Testis (tissue), 5 donors: Measurements from ENCODE around the gene PTGES3L. TPM values are rescaled to one million over a fixed set of nuclear protein-coding genes. Genes with fewer than 3 reads are reported as not detected.

Source experiments
- DNase-seq: peaks from one replicate; pipeline ENCODE4 v3.0.0-alpha.2; 2019
- H3K27ac ChIP-seq, 2 donors: fragments of 200-600 bp; sonication (generic); one replicate each; pipeline ENCODE4 v1.5.1; 2019
- H3K27me3 ChIP-seq: fragments of 200-600 bp; sonication (generic); one replicate; pipeline ENCODE4 v1.5.1; 2019
- H3K36me3 ChIP-seq: fragments of 200-600 bp; sonication (generic); one replicate; pipeline ENCODE4 v1.5.1; 2017; ENCODE audit warnings: low read depth; ENCODE audit errors: missing control alignments
- H3K4me1 ChIP-seq: fragments of 200-600 bp; sonication (generic); one replicate; pipeline ENCODE4 v1.5.1; 2019
- H3K4me3 ChIP-seq, 2 donors: fragments of 200-600 bp; sonication (generic); one replicate each; pipeline ENCODE4 v1.5.1; 2017 to 2019
- H3K9me3 ChIP-seq: fragments of 200-600 bp; sonication (generic); one replicate; pipeline ENCODE4 v1.5.1; 2017
- POLR2A ChIP-seq: fragments of 450-650 bp; IDR thresholded peaks from one replicate; pipeline ENCODE4 v1.6.1; 2017; ENCODE audit warnings: antibody characterized with exemption, mild to moderate bottlenecking, moderate library complexity
- WGBS, 2 donors: methylation state at CpG; one replicate each; pipeline ENCODE4 v1.1.5; 2018; 5-methylcytosine and 5-hydroxymethylcytosine counted together
- intact Hi-C: fragments of 100-400 bp; cut with DNase I; formaldehyde crosslinking; loops from one replicate; pipeline ENCODE4 v1.15.1; 2023; ENCODE audit warnings: low total_unique reads
- long read RNA-seq, 2 donors: transcript quantifications; one replicate each; lab custom pipeline, GENCODE V29; 2026
- polyA plus RNA-seq: library from polyadenylated mRNA; stranded (reverse); fragments of 350-450 nt; fragmentation: Illumina TruSeq; extraction: RNeasy Lipid Tissue Mini Kit (QIAGEN cat#74804); gene quantifications from one replicate; pipeline ENCODE4 v1.2.3, GENCODE V29; 2014; ENCODE audit warnings: low read depth, low replicate concordance; ENCODE audit not compliant: insufficient read depth
- total RNA-seq, 2 donors: library from RNA; depleted of rRNA; stranded (reverse); fragments of >200 nt; gene quantifications; one replicate each; pipeline ENCODE4 v1.2.3, GENCODE V29; 2016
- TF ChIP-seq, protein P1 (sequence below), 3 experiments: fragments of 450-650 bp in 2 of 3; fragments of 200-600 bp in 1 of 3; sonication (generic) in 1 of 3; IDR thresholded peaks; one replicate each; pipeline ENCODE4 v1.5.1; 2016 to 2019; ENCODE audit warnings: antibody characterized with exemption in 3 of 3, mild to moderate bottlenecking in 2 of 3, moderate library complexity in 1 of 3

Gene PTGES3L
- total RNA-seq (1 to 10 TPM; 2.8 to 5.2 TPM), polyA plus RNA-seq (5.5 TPM)
- long read RNA-seq, donor 1, result 0 reads
- long read RNA-seq, donor 2, result 0 reads

DNA sequence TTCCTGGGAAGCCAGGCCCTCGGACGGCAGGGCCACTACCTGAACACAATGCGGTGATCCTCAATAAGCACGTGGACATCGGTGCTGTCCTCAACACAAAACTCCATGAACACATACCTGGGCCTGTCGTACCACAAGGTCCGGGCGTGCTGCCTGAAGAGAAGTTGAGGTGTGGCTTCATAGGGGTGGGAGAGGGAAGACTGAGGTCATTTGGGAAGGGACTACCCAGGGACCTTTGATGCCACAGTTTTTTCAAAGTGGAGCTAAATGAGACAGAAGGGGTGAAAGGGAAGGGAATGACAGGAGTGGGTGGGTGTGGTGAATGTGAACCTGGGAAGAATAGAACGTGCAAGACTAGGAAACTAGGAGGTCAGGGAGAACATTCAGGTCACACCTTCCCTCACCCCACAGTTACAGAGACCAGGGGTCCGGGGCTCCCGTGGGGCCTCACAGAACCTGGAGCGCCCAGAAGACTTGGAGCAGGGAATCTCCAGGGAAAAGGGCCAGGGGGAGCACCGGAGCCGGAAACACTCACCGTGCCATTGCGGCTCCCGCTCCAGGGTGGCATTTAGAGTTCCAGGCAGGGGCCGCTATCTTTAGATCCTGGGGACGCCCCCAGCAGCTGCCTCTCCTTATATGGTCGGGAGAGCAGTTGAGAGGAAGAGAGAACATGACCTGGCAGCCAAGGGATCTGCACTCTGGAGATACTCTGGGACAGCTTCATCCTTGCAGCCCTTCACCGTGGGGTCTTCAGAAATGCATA lies at the start of gene PTGES3L:
Gene PTGES3L, minus strand, starts transcription at position 570 of the 763 bp plus-strand sequence. Its CDS starts 27 bp downstream, at position 543.
- TF ChIP-seq, protein P1, sequence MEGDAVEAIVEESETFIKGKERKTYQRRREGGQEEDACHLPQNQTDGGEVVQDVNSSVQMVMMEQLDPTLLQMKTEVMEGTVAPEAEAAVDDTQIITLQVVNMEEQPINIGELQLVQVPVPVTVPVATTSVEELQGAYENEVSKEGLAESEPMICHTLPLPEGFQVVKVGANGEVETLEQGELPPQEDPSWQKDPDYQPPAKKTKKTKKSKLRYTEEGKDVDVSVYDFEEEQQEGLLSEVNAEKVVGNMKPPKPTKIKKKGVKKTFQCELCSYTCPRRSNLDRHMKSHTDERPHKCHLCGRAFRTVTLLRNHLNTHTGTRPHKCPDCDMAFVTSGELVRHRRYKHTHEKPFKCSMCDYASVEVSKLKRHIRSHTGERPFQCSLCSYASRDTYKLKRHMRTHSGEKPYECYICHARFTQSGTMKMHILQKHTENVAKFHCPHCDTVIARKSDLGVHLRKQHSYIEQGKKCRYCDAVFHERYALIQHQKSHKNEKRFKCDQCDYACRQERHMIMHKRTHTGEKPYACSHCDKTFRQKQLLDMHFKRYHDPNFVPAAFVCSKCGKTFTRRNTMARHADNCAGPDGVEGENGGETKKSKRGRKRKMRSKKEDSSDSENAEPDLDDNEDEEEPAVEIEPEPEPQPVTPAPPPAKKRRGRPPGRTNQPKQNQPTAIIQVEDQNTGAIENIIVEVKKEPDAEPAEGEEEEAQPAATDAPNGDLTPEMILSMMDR (IDR thresholded peaks at IDR 0.05), result no peak
- intact Hi-C loops, result no loop called here
- H3K27ac ChIP-seq, result peak within 1 kb of the TSS; percentile 37 to 87
- peak; percentile 43 for DNase-seq
- peaks cover 11% of the 10 kb centered on the region for H3K4me1 ChIP-seq
- WGBS, 2 donors, result 27 to 29% methylated on average over 21 of the region's 21 CpGs
- H3K36me3 ChIP-seq, result no peaks in the 10 kb centered on the region
- no peaks in the 10 kb centered on the region for H3K9me3 ChIP-seq
- no peaks in the 10 kb centered on the region for H3K27me3 ChIP-seq
- peak within 1 kb of the TSS; percentile 78 to 96 for H3K4me3 ChIP-seq

DNA sequence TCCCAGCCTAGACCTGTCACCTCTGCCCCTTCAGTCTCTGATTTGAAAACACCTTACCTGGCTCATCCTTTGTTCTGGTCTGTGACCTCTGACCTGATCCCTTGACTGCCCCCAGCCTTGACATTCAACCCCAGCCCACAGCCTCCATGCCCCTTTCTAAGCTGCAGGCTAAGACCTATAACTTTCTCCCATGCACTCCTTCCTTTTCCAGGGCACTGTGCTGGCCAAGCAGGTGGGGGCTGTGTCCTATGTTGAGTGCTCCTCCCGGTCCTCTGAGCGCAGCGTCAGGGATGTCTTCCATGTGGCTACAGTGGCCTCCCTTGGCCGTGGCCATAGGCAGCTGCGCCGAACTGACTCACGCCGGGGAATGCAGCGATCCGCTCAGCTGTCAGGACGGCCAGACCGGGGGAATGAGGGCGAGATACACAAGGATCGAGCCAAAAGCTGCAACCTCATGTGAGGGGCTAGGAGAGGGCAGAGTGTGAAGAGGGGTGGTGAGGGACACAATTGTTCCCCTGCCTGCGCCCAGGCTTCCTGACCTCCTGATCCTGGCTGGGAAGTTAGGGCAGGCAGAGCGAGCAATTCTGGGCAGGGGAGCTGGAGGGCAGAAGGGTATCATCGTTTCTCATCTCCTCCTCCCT lies 48.5 kb upstream of the PTGES3L start:
- DNase-seq, result no peak
- Histone ChIP-seq H3K4me3 (no peak overlapping the region), H3K4me1 (no peaks in the 10 kb centered on the region), H3K27ac (no peak overlapping the region), H3K27me3 (no peaks in the 10 kb centered on the region), H3K9me3 (no peaks in the 10 kb centered on the region), H3K36me3 (no peaks in the 10 kb centered on the region)
- WGBS, 2 donors, result 87 to 92% methylated on average over 17 of the region's 17 CpGs
- intact Hi-C loops, result no loop called here
- TF ChIP-seq POLR2A, result no peak
- TF ChIP-seq, protein P1 (IDR thresholded peaks at IDR 0.05), result no peak

DNA sequence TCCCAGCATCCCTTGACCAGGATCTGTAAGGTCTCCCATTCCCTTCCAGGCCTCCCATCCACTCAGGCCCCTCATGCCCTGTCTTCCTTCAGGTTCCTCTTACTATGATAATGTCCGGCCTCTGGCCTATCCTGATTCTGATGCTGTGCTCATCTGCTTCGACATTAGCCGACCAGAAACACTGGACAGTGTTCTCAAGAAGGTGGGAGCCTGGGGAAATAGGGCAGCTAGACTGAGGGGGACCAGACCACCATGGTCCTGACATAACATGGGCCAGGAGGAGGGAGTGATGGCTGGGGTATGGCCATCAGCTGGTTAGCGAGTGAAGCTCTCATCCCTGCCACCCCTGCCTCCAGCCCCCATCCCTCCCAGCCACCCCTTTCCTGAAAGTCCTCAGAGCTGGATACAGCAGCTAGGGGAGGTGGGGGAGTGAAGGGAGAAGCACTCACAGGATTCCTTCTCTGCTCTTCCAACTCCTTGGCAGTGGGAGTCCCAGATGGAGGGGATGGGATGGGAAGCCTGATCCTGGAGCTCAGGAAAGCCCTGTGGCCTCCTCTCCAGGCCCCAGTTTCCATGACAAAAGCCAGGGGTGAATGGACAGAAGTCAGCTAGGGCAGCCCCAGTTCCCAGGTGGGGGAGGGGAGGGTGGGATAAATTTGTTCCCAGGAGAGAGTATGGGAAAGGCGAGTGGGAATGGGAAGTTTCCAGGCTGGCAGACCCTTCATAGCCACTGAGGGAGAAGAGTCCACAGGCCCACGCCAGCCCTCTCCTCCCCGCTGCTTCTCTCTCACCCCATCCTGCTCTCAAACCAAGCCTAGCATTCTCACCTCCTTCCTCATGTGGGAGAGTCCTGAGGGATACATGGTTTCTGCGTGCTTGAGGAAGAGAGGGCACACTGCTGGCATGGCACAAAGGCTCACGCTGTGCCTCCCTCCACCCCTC lies 47.5 kb upstream of the PTGES3L start:
- no peak overlapping the region for H3K4me3 ChIP-seq
- no peaks in the 10 kb centered on the region for H3K36me3 ChIP-seq
- H3K4me1 ChIP-seq, result peaks cover 4% of the 10 kb centered on the region
- 75 to 76% methylated on average over 9 of the region's 9 CpGs for WGBS, 2 donors
- intact Hi-C loops, result no loop called here
- DNase-seq, result no peak
- H3K27ac ChIP-seq, result no peak overlapping the region
- TF ChIP-seq, protein P1 (IDR thresholded peaks at IDR 0.05), result no peak
- TF ChIP-seq POLR2A, result no peak
- no peaks in the 10 kb centered on the region for H3K27me3 ChIP-seq
- H3K9me3 ChIP-seq, result no peaks in the 10 kb centered on the region

DNA sequence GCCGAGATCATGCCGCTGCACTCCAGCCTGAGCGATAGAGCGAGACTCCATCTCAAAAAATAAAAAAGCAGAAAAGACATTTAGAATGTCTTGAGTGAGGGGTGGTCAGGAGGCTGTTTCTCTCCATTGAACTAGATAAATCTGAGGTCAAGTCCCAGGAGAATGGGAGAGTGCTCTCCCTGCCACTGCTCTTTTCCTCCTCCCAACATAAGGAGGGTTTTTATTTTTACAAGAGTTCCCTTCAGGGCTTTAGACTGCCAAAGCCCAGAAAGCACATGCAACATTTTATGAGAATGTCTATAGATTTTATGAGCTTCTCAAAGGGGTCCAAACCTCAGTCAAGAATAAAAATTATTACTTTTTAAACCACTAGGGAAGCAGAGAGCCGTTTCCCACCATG lies 46.7 kb upstream of the PTGES3L start:
- 78 to 80% methylated on average over 5 of the region's 5 CpGs for WGBS, 2 donors
- Histone ChIP-seq H3K27ac (no peak overlapping the region), H3K36me3 (no peaks in the 10 kb centered on the region), H3K4me3 (no peak overlapping the region), H3K27me3 (no peaks in the 10 kb centered on the region), H3K4me1 (peaks cover 5% of the 10 kb centered on the region), H3K9me3 (no peaks in the 10 kb centered on the region)
- intact Hi-C loops, result no loop called here
- DNase-seq, result no peak
- TF ChIP-seq, protein P1 (IDR thresholded peaks at IDR 0.05), result no peak
- TF ChIP-seq POLR2A, result no peak
